Keratinocyte (primary cell): ENCODE data around the gene RNF166.

Experiments used
- EZH2 ChIP-seq: IDR thresholded peaks from one replicate; pipeline ENCODE4 v1.6.1; 2012; ENCODE audit warnings: inconsistent platforms, mild to moderate bottlenecking, low read length, moderate library complexity
- TF ChIP-seq, protein P1 (sequence below), 3 experiments: IDR thresholded peaks in 1 of 3; conservative IDR thresholded peaks in 1 of 3; optimal IDR thresholded peaks in 1 of 3; 2 replicates in 2 of 3; 3 replicates in 1 of 3; pipeline versions ENCODE3 to v1.5.1; 2011; ENCODE audit warnings: low read length in 3 of 3, mild to moderate bottlenecking in 3 of 3, moderate library complexity in 2 of 3, control low read depth in 1 of 3, inconsistent platforms in 1 of 3; ENCODE audit not compliant: insufficient read depth in 2 of 3; ENCODE audit errors: extremely low read depth in 1 of 3

GRCh38 chr16:88727871-88728270 is 21.7 kb upstream of the RNF166 start:
- TF ChIP-seq, protein P1, sequence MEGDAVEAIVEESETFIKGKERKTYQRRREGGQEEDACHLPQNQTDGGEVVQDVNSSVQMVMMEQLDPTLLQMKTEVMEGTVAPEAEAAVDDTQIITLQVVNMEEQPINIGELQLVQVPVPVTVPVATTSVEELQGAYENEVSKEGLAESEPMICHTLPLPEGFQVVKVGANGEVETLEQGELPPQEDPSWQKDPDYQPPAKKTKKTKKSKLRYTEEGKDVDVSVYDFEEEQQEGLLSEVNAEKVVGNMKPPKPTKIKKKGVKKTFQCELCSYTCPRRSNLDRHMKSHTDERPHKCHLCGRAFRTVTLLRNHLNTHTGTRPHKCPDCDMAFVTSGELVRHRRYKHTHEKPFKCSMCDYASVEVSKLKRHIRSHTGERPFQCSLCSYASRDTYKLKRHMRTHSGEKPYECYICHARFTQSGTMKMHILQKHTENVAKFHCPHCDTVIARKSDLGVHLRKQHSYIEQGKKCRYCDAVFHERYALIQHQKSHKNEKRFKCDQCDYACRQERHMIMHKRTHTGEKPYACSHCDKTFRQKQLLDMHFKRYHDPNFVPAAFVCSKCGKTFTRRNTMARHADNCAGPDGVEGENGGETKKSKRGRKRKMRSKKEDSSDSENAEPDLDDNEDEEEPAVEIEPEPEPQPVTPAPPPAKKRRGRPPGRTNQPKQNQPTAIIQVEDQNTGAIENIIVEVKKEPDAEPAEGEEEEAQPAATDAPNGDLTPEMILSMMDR (optimal IDR thresholded peaks at IDR 0.05 in 1 of 3, IDR thresholded peaks at IDR 0.05 in 1 of 3, conservative IDR thresholded peaks at IDR 0.05 in 1 of 3; ENCODE audit: extremely low read depth in 1 of 3, insufficient read depth in 2 of 3, low read length in 3 of 3) = no peak
- TF ChIP-seq EZH2 = no peak
